Hepatocyte (in vitro differentiated cells): ENCODE data around the gene ARHGAP26. TPM values are rescaled to one million over a fixed set of nuclear protein-coding genes. Genes with fewer than 3 reads are reported as not detected.

Source experiments
- DNase-seq: peaks from one replicate; pipeline ENCODE4 v3.0.0-alpha.2; 2016; ENCODE audit warnings: low spot score
- H2AFZ ChIP-seq: fragments of 200-600 bp; sonication (generic); 2 replicates; pipeline ENCODE4 v1.6.0; 2016; ENCODE audit warnings: antibody characterized with exemption, mild to moderate bottlenecking
- H3K27ac ChIP-seq: fragments of 200-600 bp; sonication (generic); 2 replicates; pipeline ENCODE4 v1.5.1; 2016; ENCODE audit warnings: mild to moderate bottlenecking
- H3K27me3 ChIP-seq: fragments of 200-600 bp; sonication (generic); 2 replicates; pipeline ENCODE4 v1.6.1; 2016
- H3K36me3 ChIP-seq: fragments of 200-600 bp; sonication (generic); replicated peaks from 2 replicates; pipeline ENCODE4 v1.5.1; 2016; ENCODE audit warnings: low read depth; ENCODE audit not compliant: insufficient read depth
- H3K4me1 ChIP-seq: fragments of 200-600 bp; sonication (generic); 2 replicates; pipeline ENCODE4 v1.5.1; 2016; ENCODE audit warnings: mild to moderate bottlenecking, moderate library complexity; ENCODE audit not compliant: insufficient read depth
- H3K4me2 ChIP-seq: fragments of 200-600 bp; sonication (generic); 2 replicates; pipeline ENCODE4 v1.6.0; 2016
- H3K4me3 ChIP-seq: fragments of 200-600 bp; sonication (generic); 2 replicates; pipeline ENCODE4 v1.5.1; 2016; ENCODE audit warnings: mild to moderate bottlenecking
- H3K79me2 ChIP-seq: fragments of 200-600 bp; sonication (generic); 2 replicates; pipeline ENCODE4 v1.6.0; 2017; ENCODE audit warnings: mild to moderate bottlenecking
- H3K9me2 ChIP-seq: fragments of 200-600 bp; sonication (generic); replicated peaks from 2 replicates; pipeline ENCODE4 v1.6.0; 2017; ENCODE audit warnings: mild to moderate bottlenecking; ENCODE audit not compliant: insufficient read depth
- H3K9me3 ChIP-seq: fragments of 200-600 bp; sonication (generic); 2 replicates; pipeline ENCODE4 v1.5.1; 2016; ENCODE audit warnings: low read depth, mild to moderate bottlenecking
- H4K20me1 ChIP-seq: fragments of 200-600 bp; sonication (generic); 2 replicates; pipeline ENCODE4 v1.6.0; 2016; ENCODE audit warnings: mild to moderate bottlenecking; ENCODE audit not compliant: insufficient read depth, poor library complexity, severe bottlenecking
- EZH2 ChIP-seq: fragments of 200-600 bp; sonication (generic); IDR thresholded peaks from 2 replicates; pipeline ENCODE4 v1.6.1; 2016; ENCODE audit warnings: antibody characterized with exemption, mild to moderate bottlenecking, borderline replicate concordance
- EZH2phosphoT487 ChIP-seq: fragments of 200-600 bp; sonication (generic); IDR thresholded peaks from one replicate; pipeline ENCODE4 v1.6.1; 2018; ENCODE audit warnings: antibody characterized with exemption, mild to moderate bottlenecking, low read depth, moderate library complexity; ENCODE audit not compliant: unreplicated experiment, severe bottlenecking
- WGBS: methylation state at CpG from one replicate; pipeline ENCODE4 v1.1.6; 2016; ENCODE audit warnings: low lambda C conversion rate; ENCODE audit errors: missing lambda C conversion rate; 5-methylcytosine and 5-hydroxymethylcytosine counted together
- polyA plus RNA-seq: library from polyadenylated mRNA; unstranded; fragments of >200 nt; fragmentation: Nextera tagmentation; extraction: Ambion mirVana; gene quantifications from 2 replicates; pipeline ENCODE4 v1.2.1, GENCODE V29; 2016
- total RNA-seq: library from RNA; depleted of rRNA; stranded (reverse); fragments of >200 nt; gene quantifications from 2 replicates; pipeline ENCODE4 v1.2.3, GENCODE V29; 2014
- TF ChIP-seq, protein P1 (sequence below): fragments of 200-600 bp; sonication (generic); IDR thresholded peaks from 2 replicates; pipeline ENCODE4 v1.5.1; 2016; ENCODE audit warnings: antibody characterized with exemption, mild to moderate bottlenecking; ENCODE audit not compliant: poor library complexity

Gene ARHGAP26
- total and polyA plus RNA-seq, 2 experiments from 2014 or later, result 16.5 to 19.8 TPM

DNA sequence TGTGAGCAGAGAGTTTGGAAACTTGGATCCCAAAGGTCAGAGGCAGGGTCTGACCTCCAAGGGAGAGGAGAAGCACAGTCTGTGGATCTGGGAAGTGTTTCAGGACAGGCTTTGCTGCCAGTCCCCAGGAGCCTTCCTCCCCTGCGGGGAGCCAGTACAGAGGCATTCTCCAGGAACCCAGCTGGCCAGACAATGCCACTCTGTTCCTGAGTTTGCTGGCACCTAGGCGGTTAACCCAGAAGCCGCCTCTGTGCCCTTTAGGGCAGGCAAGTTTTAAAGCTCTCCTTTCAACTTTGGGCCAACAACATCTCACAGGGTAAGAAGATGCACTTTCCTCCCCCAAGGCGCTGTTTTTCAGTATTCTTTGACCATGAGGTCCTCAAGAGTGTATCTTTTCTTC is 47.3 kb upstream of the ARHGAP26 start:
- TF ChIP-seq, protein P1, sequence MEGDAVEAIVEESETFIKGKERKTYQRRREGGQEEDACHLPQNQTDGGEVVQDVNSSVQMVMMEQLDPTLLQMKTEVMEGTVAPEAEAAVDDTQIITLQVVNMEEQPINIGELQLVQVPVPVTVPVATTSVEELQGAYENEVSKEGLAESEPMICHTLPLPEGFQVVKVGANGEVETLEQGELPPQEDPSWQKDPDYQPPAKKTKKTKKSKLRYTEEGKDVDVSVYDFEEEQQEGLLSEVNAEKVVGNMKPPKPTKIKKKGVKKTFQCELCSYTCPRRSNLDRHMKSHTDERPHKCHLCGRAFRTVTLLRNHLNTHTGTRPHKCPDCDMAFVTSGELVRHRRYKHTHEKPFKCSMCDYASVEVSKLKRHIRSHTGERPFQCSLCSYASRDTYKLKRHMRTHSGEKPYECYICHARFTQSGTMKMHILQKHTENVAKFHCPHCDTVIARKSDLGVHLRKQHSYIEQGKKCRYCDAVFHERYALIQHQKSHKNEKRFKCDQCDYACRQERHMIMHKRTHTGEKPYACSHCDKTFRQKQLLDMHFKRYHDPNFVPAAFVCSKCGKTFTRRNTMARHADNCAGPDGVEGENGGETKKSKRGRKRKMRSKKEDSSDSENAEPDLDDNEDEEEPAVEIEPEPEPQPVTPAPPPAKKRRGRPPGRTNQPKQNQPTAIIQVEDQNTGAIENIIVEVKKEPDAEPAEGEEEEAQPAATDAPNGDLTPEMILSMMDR, result no peak
- no peak for TF ChIP-seq EZH2phosphoT487
- no peak for TF ChIP-seq EZH2
- Histone ChIP-seq H3K4me3 (no peak overlapping the region), H4K20me1 (no peaks in the 10 kb centered on the region), H2AFZ (no peak overlapping the region), H3K4me1 (peaks cover 10% of the 10 kb centered on the region), H3K9me3 (no peaks in the 10 kb centered on the region), H3K36me3 (no peaks in the 10 kb centered on the region), H3K27ac (no peak overlapping the region), H3K9me2 (no peaks in the 10 kb centered on the region), H3K79me2 (no peaks in the 10 kb centered on the region), H3K4me2 (no peak overlapping the region), H3K27me3 (peaks cover 3% of the 10 kb centered on the region)
- 90% methylated on average over 4 of the region's 4 CpGs for WGBS
- no peak for DNase-seq

GRCh38 chr5:142724821-142725220 is 45.4 kb upstream of the ARHGAP26 start:
- Histone ChIP-seq H3K9me3 (no peaks in the 10 kb centered on the region), H3K4me1 (peaks cover 10% of the 10 kb centered on the region), H3K27ac (no peak overlapping the region), H4K20me1 (no peaks in the 10 kb centered on the region), H3K9me2 (no peaks in the 10 kb centered on the region), H3K27me3 (no peaks in the 10 kb centered on the region), H3K4me3 (no peak overlapping the region), H3K79me2 (no peaks in the 10 kb centered on the region), H2AFZ (no peak overlapping the region), H3K4me2 (no peak overlapping the region), H3K36me3 (no peaks in the 10 kb centered on the region)
- DNase-seq, result no peak
- TF ChIP-seq EZH2 (no peak), EZH2phosphoT487 (no peak)
- TF ChIP-seq, protein P1, result no peak
- whole genome bisulfite sequencing, result 97% methylated on average over 9 of the region's 9 CpGs

GRCh38 chr5:142725231-142726187 is 44.7 kb upstream of the ARHGAP26 start:
- WGBS, result 86% methylated on average over 4 of the region's 4 CpGs
- TF ChIP-seq EZH2, result no peak
- TF ChIP-seq, protein P1, result no peak
- TF ChIP-seq EZH2phosphoT487, result no peak
- peaks cover 3% of the 10 kb centered on the region for H3K4me1 ChIP-seq
- H3K4me3 ChIP-seq, result no peak overlapping the region
- no peaks in the 10 kb centered on the region for H3K27me3 ChIP-seq
- H3K4me2 ChIP-seq, result no peak overlapping the region
- H3K27ac ChIP-seq, result no peak overlapping the region
- no peaks in the 10 kb centered on the region for H3K36me3 ChIP-seq
- H3K9me2 ChIP-seq, result no peaks in the 10 kb centered on the region
- H4K20me1 ChIP-seq, result no peaks in the 10 kb centered on the region
- no peaks in the 10 kb centered on the region for H3K79me2 ChIP-seq
- H3K9me3 ChIP-seq, result no peaks in the 10 kb centered on the region
- no peak for DNase-seq
- no peak overlapping the region for H2AFZ ChIP-seq
